B cell (primary cell): ENCODE results near the gene TPO. TPM values are rescaled to one million over a fixed set of nuclear protein-coding genes. Genes with fewer than 3 reads are reported as not detected.

ENCODE experiments used
- ATAC-seq: fragments of 200-7000 bp; cut with Tn5 transposase; one replicate; pipeline ENCODE4 v1.10.0; 2021; ENCODE audit warnings: low read depth, mild to moderate bottlenecking, moderate number of reproducible peaks, moderate library complexity
- CTCF ChIA-PET: fragments of 350-600 bp; sonication (Branson Sonifier 250); formaldehyde crosslinking; loops from one replicate; lab custom pipeline; 2021; ENCODE audit warnings: antibody characterized with exemption, inconsistent platforms; lab: Charles Lee
- POLR2A ChIA-PET: fragments of 350-600 bp; sonication (Branson Sonifier 250); formaldehyde crosslinking; loops from one replicate; lab custom pipeline; 2021; ENCODE audit warnings: antibody characterized with exemption; lab: Charles Lee
- DNase-seq: peaks from one replicate; pipeline ENCODE4 v3.0.0; 2013
- H2AFZ ChIP-seq: 2 replicates; pipeline ENCODE4 v1.6.1; 2012; ENCODE audit warnings: mild to moderate bottlenecking, low read depth, low read length; ENCODE audit not compliant: insufficient read depth, poor library complexity, severe bottlenecking
- H3K27ac ChIP-seq, 2 donors: 1 replicate in 1 of 2; 2 replicates in 1 of 2; pipeline ENCODE4 v1.5.1; 2012 to 2013; ENCODE audit warnings: low read length in 2 of 2, mild to moderate bottlenecking in 2 of 2, moderate library complexity in 1 of 2
- H3K27me3 ChIP-seq, 4 experiments: fragments of 200-600 bp in 1 of 4; sonication (generic) in 1 of 4; replicated peaks in 1 of 4; 1 replicate in 2 of 4; 2 replicates in 2 of 4; pipeline versions ENCODE4 v1.6.1 to v1.7.0; 2013 to 2016; ENCODE audit warnings: low read length in 3 of 4, mild to moderate bottlenecking in 2 of 4, mixed read lengths in 1 of 4, moderate library complexity in 1 of 4; ENCODE audit not compliant: insufficient read depth in 4 of 4, control insufficient read depth in 3 of 4; ENCODE audit errors: control extremely low read depth in 1 of 4
- H3K36me3 ChIP-seq, 2 experiments: replicated peaks in 1 of 2; 1 replicate in 1 of 2; 2 replicates in 1 of 2; pipeline versions ENCODE4 v1.6.1 to v1.7.1; 2013; ENCODE audit warnings: low read length in 1 of 2; ENCODE audit not compliant: insufficient read depth in 2 of 2, control insufficient read depth in 1 of 2; ENCODE audit errors: control extremely low read depth in 1 of 2, extremely low read depth in 1 of 2
- H3K4me1 ChIP-seq, 2 donors: fragments of 200-600 bp in 1 of 2; sonication (generic) in 1 of 2; 1 replicate in 1 of 2; 2 replicates in 1 of 2; pipeline versions ENCODE4 v1.5.1 to v1.6.1; 2013 to 2017; ENCODE audit warnings: low read length in 2 of 2; ENCODE audit not compliant: control insufficient read depth in 2 of 2, insufficient read depth in 2 of 2
- H3K4me2 ChIP-seq: replicated peaks from 2 replicates; pipeline ENCODE3; 2012; ENCODE audit warnings: mild to moderate bottlenecking, low read depth, low read length; ENCODE audit not compliant: poor library complexity, severe bottlenecking
- H3K4me3 ChIP-seq, 5 experiments: fragments of 200-600 bp in 1 of 5; sonication (generic) in 1 of 5; 1 replicate in 3 of 5; 2 replicates in 2 of 5; pipeline versions ENCODE4 v1.5.1 to v1.7.0; 2011 to 2016; ENCODE audit warnings: low read length in 4 of 5, mild to moderate bottlenecking in 4 of 5, low read depth in 2 of 5, control low read depth in 1 of 5, moderate library complexity in 1 of 5; ENCODE audit not compliant: insufficient read depth in 1 of 5; ENCODE audit errors: control extremely low read depth in 1 of 5, extremely low read depth in 1 of 5
- H3K79me2 ChIP-seq: fragments of 200-600 bp; sonication (generic); one replicate; pipeline ENCODE4 v1.6.0; 2016; ENCODE audit warnings: low read length; ENCODE audit not compliant: control insufficient read depth, insufficient read depth
- H3K9ac ChIP-seq: fragments of 200-600 bp; sonication (generic); 2 replicates; pipeline ENCODE4 v1.6.1; 2017; ENCODE audit warnings: mild to moderate bottlenecking, low read length, moderate library complexity
- H3K9me3 ChIP-seq, 3 donors: one replicate each; pipeline versions ENCODE4 v1.6.1 to v1.7.1; 2013; ENCODE audit warnings: low read length in 2 of 3; ENCODE audit not compliant: control insufficient read depth in 2 of 3, insufficient read depth in 1 of 3; ENCODE audit errors: control extremely low read depth in 1 of 3
- H4K20me1 ChIP-seq: 2 replicates; pipeline ENCODE4 v1.6.0; 2012; ENCODE audit warnings: mild to moderate bottlenecking, low read length; ENCODE audit not compliant: insufficient read depth, control insufficient read depth, poor library complexity, severe bottlenecking
- H3K27ac Mint-ChIP-seq: one replicate; pipeline ENCODE4 v1.8.0; 2021; ENCODE audit warnings: mixed read lengths
- H3K27me3 Mint-ChIP-seq: one replicate; pipeline ENCODE4 v1.8.0; 2021; ENCODE audit warnings: mixed read lengths
- H3K4me1 Mint-ChIP-seq: one replicate; pipeline ENCODE4 v1.8.0; 2021; ENCODE audit warnings: mixed read lengths
- H3K4me3 Mint-ChIP-seq: one replicate; pipeline ENCODE4 v1.8.0; 2021; ENCODE audit warnings: mixed read lengths
- H3K9me3 Mint-ChIP-seq: one replicate; pipeline ENCODE4 v1.8.0; 2022; ENCODE audit warnings: mixed read lengths; ENCODE audit not compliant: insufficient read depth
- CTCF ChIP-seq: fragments of 200-600 bp; IDR thresholded peaks from one replicate; pipeline ENCODE4 v1.8.0; 2022; ENCODE audit warnings: antibody characterized with exemption, mild to moderate bottlenecking
- EZH2 ChIP-seq: IDR thresholded peaks from 2 replicates; pipeline ENCODE4 v1.6.1; 2012; ENCODE audit warnings: borderline replicate concordance, low read depth, mild to moderate bottlenecking, moderate library complexity, low read length; ENCODE audit not compliant: insufficient read depth, poor library complexity, severe bottlenecking
- WGBS: methylation state at CpG from one replicate; pipeline ENCODE4 v1.1.5; 2013; ENCODE audit warnings: missing lambda C conversion rate; ENCODE audit not compliant: insufficient coverage; 5-methylcytosine and 5-hydroxymethylcytosine counted together
- intact Hi-C: fragments of 100-400 bp; cut with micrococcal nuclease; formaldehyde crosslinking; loops from one replicate; pipeline ENCODE4 v1.10.0; 2022
- polyA plus RNA-seq: library from polyadenylated mRNA; depleted of rRNA; stranded (reverse); fragments of >200 nt; gene quantifications from 2 replicates; pipeline ENCODE4 v1.2.3, GENCODE V29; 2012
- total RNA-seq, 2 donors: library from RNA; stranded (reverse); fragments of 120-200 nt in 1 of 2; gene quantifications; 1 replicate in 1 of 2; 2 replicates in 1 of 2; pipeline versions ENCODE4 v1.2.3 to v1.2.4, GENCODE V29; 2013 to 2022

Gene TPO
- total and polyA plus RNA-seq, 2 donors (not counting 1 experiment from before 2014, with no cell fraction given): not detected

- H3K36me3 ChIP-seq: no peaks in the 10 kb centered on the region
- intact Hi-C loops: no loop called here
- H3K9me3 ChIP-seq: no peaks in the 10 kb centered on the region
- Mint-ChIP-seq H3K4me3 (no peak overlapping the region), H3K9me3 (no peaks in the 10 kb centered on the region), H3K27me3 (peaks cover 17% of the 10 kb centered on the region), H3K4me1 (peaks cover 3% of the 10 kb centered on the region), H3K27ac (no peak overlapping the region)
- no peaks in the 10 kb centered on the region for H3K79me2 ChIP-seq
- ATAC-seq (no peak), DNase-seq (no peak)
- no peak overlapping the region for H3K4me3 ChIP-seq
- no peaks in the 10 kb centered on the region for H4K20me1 ChIP-seq
- TF ChIP-seq CTCF (no peak), EZH2 (no peak)
- no peak overlapping the region for H3K9ac ChIP-seq
- H2AFZ ChIP-seq: no peak overlapping the region
- no peak overlapping the region for H3K27ac ChIP-seq
- H3K4me1 ChIP-seq: peaks cover 3 to 6% of the 10 kb centered on the region in 2 donors
- peaks cover 0 to 6% (median 0%) of the 10 kb centered on the region in 4 experiments for H3K27me3 ChIP-seq
- H3K4me2 ChIP-seq: no peak overlapping the region
- ChIA-PET POLR2A (no interaction called here), CTCF (interaction anchor here (0.8 to 2.1 kb wide), 2 partner anchors 8 to 1012 kb away, joined by 3 to 5 read pairs; no protein-coding TSS in a partner anchor)
- 87% methylated on average over 12 of the region's 16 CpGs for WGBS
Observed at GRCh38 chr2:1541819-1542475, 128.7 kb downstream of the TPO start.

- peaks cover 0 to 7% (median 0%) of the 10 kb centered on the region in 4 experiments for H3K27me3 ChIP-seq
- H3K4me2 ChIP-seq: no peak overlapping the region
- ATAC-seq (no peak), DNase-seq (no peak)
- no peaks in the 10 kb centered on the region for H3K36me3 ChIP-seq
- Mint-ChIP-seq H3K27me3 (peaks cover 24% of the 10 kb centered on the region), H3K4me3 (no peak overlapping the region), H3K4me1 (peaks cover 3% of the 10 kb centered on the region), H3K9me3 (no peaks in the 10 kb centered on the region), H3K27ac (no peak overlapping the region)
- H3K4me1 ChIP-seq: peaks cover 3 to 6% of the 10 kb centered on the region in 2 donors
- intact Hi-C loops: no loop called here
- CTCF ChIA-PET: no interaction called here
- 96% methylated on average over 10 of the region's 11 CpGs for WGBS
- TF ChIP-seq EZH2 (no peak), CTCF (no peak)
- H2AFZ ChIP-seq: no peak overlapping the region
- POLR2A ChIA-PET: no interaction called here
- no peaks in the 10 kb centered on the region for H4K20me1 ChIP-seq
- H3K27ac ChIP-seq: no peak overlapping the region
- H3K9me3 ChIP-seq: no peaks in the 10 kb centered on the region
- H3K79me2 ChIP-seq: no peaks in the 10 kb centered on the region
- H3K9ac ChIP-seq: no peak overlapping the region
- H3K4me3 ChIP-seq: no peak overlapping the region
Observed at GRCh38 chr2:1542971-1543370, 129.7 kb downstream of the TPO start.
